Left lobe of liver (tissue), 2 donors: Measurements from ENCODE around the gene KRTAP12-1. TPM values are rescaled to one million over a fixed set of nuclear protein-coding genes. Genes with fewer than 3 reads are reported as not detected.
"Not testable (repeated sequence)": the region's sequence is repeated elsewhere in the genome, so short reads cannot be mapped to it uniquely, and the experiment has no call there.

ENCODE experiments used
- ATAC-seq: fragments of 200-7000 bp; cut with Tn5 transposase; one replicate; pipeline ENCODE4 v1.9.1; 2020; ENCODE audit warnings: mild to moderate bottlenecking, moderate library complexity
- DNase-seq: peaks from one replicate; pipeline ENCODE4 v3.0.0-alpha.2; 2020; ENCODE audit warnings: low spot score
- total RNA-seq: library from RNA; stranded (reverse); gene quantifications from one replicate; pipeline ENCODE4 v1.2.1, GENCODE V29; 2021
- donor health status: DM: no; HTN: no; CAD: no; lungs with moderate emphysema.
- donor health status: DM: no; HTN: yes; CAD: no.

KRTAP12-1 gene
- total RNA-seq, 1 donor from 2014 or later = not detected

DNA sequence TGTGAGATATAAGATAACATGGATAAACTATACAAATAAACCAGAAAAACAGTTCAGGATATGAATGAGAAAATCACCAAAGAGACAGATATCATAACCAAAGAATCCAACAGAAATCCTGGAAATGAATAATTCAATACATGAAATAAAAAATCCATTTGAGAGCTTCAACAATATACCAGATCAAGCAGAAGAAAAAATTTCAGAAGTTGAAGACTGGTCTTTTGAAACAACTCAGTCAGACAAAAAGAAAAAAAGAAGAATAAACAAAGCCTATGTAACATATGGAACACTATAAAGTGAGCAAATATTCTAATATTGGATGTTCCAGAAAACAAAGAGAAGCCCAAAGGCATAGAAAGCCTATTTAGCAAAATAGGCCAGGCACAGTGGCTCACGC lies 10.1 kb downstream of the KRTAP12-1 start:
- no peak for DNase-seq
- ATAC-seq = no peak

GRCh38 chr21:44670642-44671432 lies 11.1 kb downstream of the KRTAP12-1 start:
- ATAC-seq (no peak), DNase-seq (no peak)

DNA sequence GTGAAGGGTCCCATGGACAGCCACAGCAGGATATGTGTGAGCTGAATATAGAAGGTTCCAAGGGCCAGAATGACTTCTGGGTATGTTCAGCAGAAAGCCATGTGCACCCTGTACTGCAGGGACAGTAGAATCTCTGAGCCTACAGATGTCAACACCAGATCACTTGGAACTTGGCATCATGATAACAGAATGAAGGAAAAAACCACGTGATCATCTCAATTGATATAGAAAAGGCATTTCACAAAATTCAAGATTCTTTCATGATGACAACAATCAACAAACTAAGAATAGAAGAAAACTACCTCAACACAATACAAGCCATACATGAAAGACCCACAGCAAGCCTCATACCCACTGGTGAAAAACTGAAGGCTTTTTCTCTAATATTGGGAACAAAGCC lies 14.4 kb downstream of the KRTAP12-1 start:
- DNase-seq (no peak), ATAC-seq (no peak)

GRCh38 chr21:44666401-44667320 lies 15.3 kb downstream of the KRTAP12-1 start, which contains the start of gene KRTAP12-2:
Gene KRTAP12-2, minus strand, starts transcription at chr21:44666927. Its CDS starts 41 bp downstream, at chr21:44666886.
- ATAC-seq (no peak), DNase-seq (no peak)

- DNase-seq (no peak), ATAC-seq (no peak)
Observed at GRCh38 chr21:44664691-44665090, 17.3 kb downstream of the KRTAP12-1 start.

DNA sequence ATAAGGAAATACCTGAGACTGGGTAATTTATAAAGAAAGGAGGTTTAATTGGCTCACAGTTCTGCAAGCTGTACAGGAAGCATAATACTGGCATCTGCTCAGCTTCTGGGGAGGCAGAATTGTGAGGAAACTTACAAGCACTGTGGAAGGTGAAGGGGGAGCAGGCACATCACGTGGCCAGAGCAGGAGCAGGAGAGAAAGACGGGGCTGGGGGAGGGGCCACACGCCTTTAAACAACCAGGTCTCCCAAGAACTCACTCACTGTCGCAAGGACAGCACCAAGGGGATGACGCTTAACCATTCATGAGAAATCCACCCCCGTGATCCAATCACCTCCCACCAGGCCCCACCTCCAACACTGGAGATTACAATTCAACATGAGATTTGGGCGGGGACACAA lies 20.4 kb downstream of the KRTAP12-1 start:
- ATAC-seq, DNase-seq: not testable (repeated sequence)

- DNase-seq (no peak), ATAC-seq (no peak)
Observed at GRCh38 chr21:44658913-44659595, 22.9 kb downstream of the KRTAP12-1 start.

DNA sequence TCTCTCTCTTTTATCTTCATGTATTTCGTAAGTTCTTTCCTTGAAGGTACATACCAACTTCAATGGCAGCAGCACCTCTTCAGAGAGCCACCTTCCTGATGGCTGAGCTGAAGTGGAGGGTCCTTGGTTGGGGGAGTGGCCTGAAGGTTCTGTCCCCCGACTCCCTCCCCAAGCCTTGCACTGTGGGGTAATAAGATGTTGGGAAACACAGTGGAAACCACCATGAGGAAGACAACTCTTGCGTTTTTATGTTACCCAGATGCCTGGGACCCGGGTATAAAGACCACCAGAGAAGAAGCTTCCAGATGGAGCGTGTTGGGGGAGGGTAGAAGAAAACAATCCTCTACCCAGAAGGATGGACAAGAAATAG lies 23.4 kb downstream of the KRTAP12-1 start:
- ATAC-seq = no peak

GRCh38 chr21:44657635-44658540 lies 24.1 kb downstream of the KRTAP12-1 start, which contains the start of gene KRTAP12-3:
Gene KRTAP12-3, plus strand, starts transcription at chr21:44657932. Its CDS starts 48 bp downstream, at chr21:44657980.
- DNase-seq (no peak), ATAC-seq (no peak)

More for the DNA sequence above, 23.4 kb downstream of the KRTAP12-1 start:
- DNase-seq = no peak

- no peak for DNase-seq
- no peak for ATAC-seq
Observed at GRCh38 chr21:44656868-44657267, 25.1 kb downstream of the KRTAP12-1 start.

- DNase-seq = no peak
- no peak for ATAC-seq
Observed at GRCh38 chr21:44654576-44655175, 27.3 kb downstream of the KRTAP12-1 start, which contains the start of gene KRTAP12-4. Gene KRTAP12-4, minus strand, starts transcription at chr21:44654659. Its CDS starts 45 bp downstream, at chr21:44654614.

GRCh38 chr21:44653656-44654575 lies 28.0 kb downstream of the KRTAP12-1 start:
- ATAC-seq (no peak), DNase-seq (no peak)

DNA sequence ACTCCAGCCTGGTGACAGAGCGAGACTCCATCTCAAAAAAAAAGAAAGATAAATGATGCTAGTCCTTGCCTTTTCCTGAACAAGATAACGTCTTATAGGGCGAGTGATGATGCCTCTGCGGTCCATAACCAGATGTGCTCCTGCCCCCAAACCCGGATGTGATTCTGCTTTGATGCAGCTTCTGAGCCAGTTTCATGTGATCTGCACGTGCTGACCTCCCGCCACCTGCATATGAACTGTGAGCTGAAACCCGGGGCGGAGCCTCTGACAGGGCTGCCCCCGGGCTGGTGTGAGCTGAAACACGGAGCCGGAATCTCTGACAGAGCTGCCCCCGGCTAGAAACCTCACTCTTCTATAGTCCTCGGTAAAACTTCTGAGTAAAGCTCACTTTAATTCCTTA lies 28.8 kb downstream of the KRTAP12-1 start:
- no peak for ATAC-seq
- DNase-seq = no peak

DNA sequence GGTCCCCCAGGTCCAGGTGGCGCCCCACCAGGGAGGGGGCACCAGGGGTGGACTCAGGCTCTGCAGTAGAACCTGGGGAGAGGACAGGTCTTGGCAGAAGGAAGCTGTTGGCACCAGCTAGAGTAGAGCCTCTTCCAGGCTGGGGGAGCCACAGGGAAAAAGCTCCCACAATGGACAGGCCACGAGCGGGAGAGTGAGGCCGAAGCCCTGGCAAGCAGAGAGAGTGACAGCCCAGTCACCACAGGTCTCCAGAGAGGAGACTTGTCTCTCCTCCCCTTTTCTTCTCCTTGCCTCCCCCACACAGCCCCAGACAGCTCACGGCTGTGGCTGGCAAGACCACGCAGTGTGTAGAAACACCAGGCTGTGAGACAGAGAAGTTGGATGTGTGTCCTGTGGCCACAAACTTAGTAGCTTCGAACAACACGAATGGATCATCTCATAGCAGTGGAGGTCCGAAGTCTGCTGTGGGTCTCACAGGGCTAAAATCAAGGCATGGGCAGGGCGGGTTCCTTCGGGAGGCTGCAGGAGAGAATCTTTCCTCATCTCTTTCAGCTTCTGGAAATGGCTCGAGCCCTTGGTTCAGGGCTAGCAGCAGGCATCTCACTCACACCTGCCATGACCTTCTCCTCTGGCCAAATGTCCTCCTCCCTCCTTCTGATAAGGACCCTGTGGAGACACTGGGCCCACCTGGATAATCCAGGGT lies 30.8 kb downstream of the KRTAP12-1 start:
- ATAC-seq (no peak), DNase-seq (no peak)

DNA sequence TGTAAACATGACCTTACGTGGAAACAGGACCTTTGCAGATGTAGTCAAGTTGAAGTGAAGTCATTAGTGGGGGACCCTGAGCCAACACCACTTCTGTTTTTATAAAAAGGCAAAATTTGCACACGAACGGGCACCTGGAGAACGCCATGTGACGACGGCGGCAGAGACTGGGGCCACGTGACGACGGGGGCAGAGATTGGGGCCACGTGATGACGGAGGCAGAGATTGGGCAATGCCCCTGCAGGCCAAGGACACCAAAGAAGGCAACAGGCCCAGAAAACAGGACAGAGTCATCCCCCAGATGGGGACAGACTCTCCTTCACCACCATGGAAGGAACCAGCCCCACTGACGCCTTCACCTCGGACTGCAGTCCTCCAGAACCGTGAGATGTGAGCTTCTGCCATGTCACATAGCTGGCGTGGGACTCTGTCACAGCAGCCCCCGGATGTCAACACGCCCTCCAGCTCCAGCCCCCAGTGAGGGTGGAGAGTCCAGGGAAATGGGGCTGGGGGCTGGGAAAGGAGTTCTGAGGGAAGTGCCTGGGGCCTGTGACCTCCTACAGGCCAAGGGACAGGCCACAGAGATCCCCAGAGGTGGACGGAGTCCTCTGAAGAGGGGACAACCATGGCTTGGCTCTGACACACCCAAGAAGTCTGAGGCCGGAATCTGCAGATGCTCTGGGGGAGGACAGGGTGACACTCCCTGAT lies 31.5 kb downstream of the KRTAP12-1 start:
- DNase-seq (no peak), ATAC-seq (no peak)

GRCh38 chr21:44649521-44650100 lies 32.4 kb downstream of the KRTAP12-1 start:
- ATAC-seq (no peak), DNase-seq (no peak)
